HCT116 (cell line): ENCODE results near the gene TMEM61. TPM values are rescaled to one million over a fixed set of nuclear protein-coding genes. Genes with fewer than 3 reads are reported as not detected.

Source experiments
- ATAC-seq: fragments of 200-7000 bp; cut with Tn5 transposase; 2 replicates; pipeline ENCODE4 v1.9.1; 2020; ENCODE audit warnings: mild to moderate bottlenecking, moderate library complexity
- BruUV-seq: library from RNA; stranded (reverse); fragments of 400-500 nt; replicated peaks from 2 replicates; lab custom pipeline; 2021; lab: Mats Ljungman, UMichigan
- CTCF ChIA-PET: fragments of 300-600 bp; sonication (Branson Sonifier 250); formaldehyde crosslinking; loops from one replicate; lab custom pipeline; 2021; ENCODE audit warnings: antibody characterized with exemption; lab: Charles Lee
- POLR2A ChIA-PET: fragments of 300-600, 350-600 bp; sonication (Branson Sonifier 250); formaldehyde crosslinking; loops from one replicate; lab custom pipeline; 2021; ENCODE audit warnings: antibody characterized with exemption; lab: Charles Lee
- RAD21 ChIA-PET, 2 experiments: fragments of 300-600 bp; sonication (Branson Sonifier 250); formaldehyde crosslinking; loops; one replicate each; lab custom pipeline; 2023; ENCODE audit warnings: low total read pairs in 2 of 2; ENCODE audit not compliant: uncharacterized antibody in 2 of 2, unreplicated experiment in 2 of 2, low non-redundant PET in 1 of 2; lab: Charles Lee
- DNase-seq: peaks from one replicate; pipeline ENCODE4 v3.0.0-alpha.2; 2010; ENCODE audit warnings: low read depth, low spot score
- H2AFZ ChIP-seq: fragments of 200-600 bp; shearing (Covaris generic), sonication (generic); 2 replicates; pipeline ENCODE4 v1.6.1; 2017; ENCODE audit warnings: low read depth, mixed run types, mixed read lengths, antibody characterized with exemption, low read length; ENCODE audit not compliant: poor library complexity, severe bottlenecking
- H3K27ac ChIP-seq: 2 replicates; pipeline ENCODE4 v1.5.1; 2012; ENCODE audit warnings: low read depth, low read length
- H3K27me3 ChIP-seq: fragments of 200-600 bp; sonication (generic); 2 replicates; pipeline ENCODE4 v1.6.1; 2016; ENCODE audit warnings: mixed run types, low read length, mixed read lengths; ENCODE audit not compliant: insufficient read depth
- H3K36me3 ChIP-seq, 2 experiments: fragments of 200-500 bp in 1 of 2; fragments of 200-600 bp in 1 of 2; sonication (Bioruptor generic) in 1 of 2; sonication (generic) in 1 of 2; 2 replicates each; pipeline versions ENCODE4 v1.5.1 to v1.6.1; 2014 to 2016; ENCODE audit warnings: low read length in 2 of 2, inconsistent platforms in 1 of 2, mixed read lengths in 1 of 2, mixed run types in 1 of 2; ENCODE audit not compliant: insufficient read depth in 2 of 2, control insufficient read depth in 1 of 2
- H3K4me1 ChIP-seq, 2 experiments: fragments of 200-600 bp in 1 of 2; sonication (generic) in 1 of 2; 2 replicates each; pipeline versions ENCODE4 v1.5.1 to v1.6.1; 2012 to 2017; ENCODE audit warnings: low read length in 2 of 2, inconsistent platforms in 1 of 2, mild to moderate bottlenecking in 1 of 2, mixed read lengths in 1 of 2, mixed run types in 1 of 2, moderate library complexity in 1 of 2; ENCODE audit not compliant: insufficient read depth in 2 of 2, control insufficient read depth in 1 of 2
- H3K4me2 ChIP-seq: fragments of 200-600 bp; sonication (generic); 2 replicates; pipeline ENCODE4 v1.6.1; 2017; ENCODE audit warnings: mixed run types, low read length, mixed read lengths
- H3K4me3 ChIP-seq, 2 experiments: fragments of 200-600 bp in 1 of 2; sonication (generic) in 1 of 2; replicated peaks in 1 of 2; 2 replicates each; pipeline ENCODE4 v1.5.1; 2011 to 2016; ENCODE audit warnings: low read length in 2 of 2, control low read depth in 1 of 2, low read depth in 1 of 2, mild to moderate bottlenecking in 1 of 2, mixed read lengths in 1 of 2, mixed run types in 1 of 2
- H3K79me2 ChIP-seq: fragments of 200-600 bp; sonication (generic); 2 replicates; pipeline ENCODE4 v1.6.1; 2017; ENCODE audit warnings: mild to moderate bottlenecking, mixed run types, low read length, moderate library complexity, mixed read lengths; ENCODE audit not compliant: insufficient read depth
- H3K9ac ChIP-seq: fragments of 200-600 bp; sonication (generic); 2 replicates; pipeline ENCODE4 v1.6.1; 2016; ENCODE audit warnings: low read length, mixed read lengths
- H3K9me2 ChIP-seq: fragments of 200-600 bp; sonication (generic), shearing (Covaris generic); 2 replicates; pipeline ENCODE4 v1.6.1; 2017; ENCODE audit warnings: mixed run types, mild to moderate bottlenecking, moderate library complexity; ENCODE audit not compliant: insufficient read depth
- H3K9me3 ChIP-seq, 2 experiments: fragments of 200-500 bp in 1 of 2; fragments of 200-600 bp in 1 of 2; sonication (Bioruptor generic) in 1 of 2; sonication (generic) in 1 of 2; 2 replicates each; pipeline ENCODE4 v1.6.1; 2014 to 2017; ENCODE audit warnings: low read length in 2 of 2, mixed read lengths in 2 of 2, inconsistent platforms in 1 of 2, low read depth in 1 of 2, mild to moderate bottlenecking in 1 of 2, mixed run types in 1 of 2, moderate library complexity in 1 of 2; ENCODE audit not compliant: control insufficient read depth in 1 of 2, insufficient read depth in 1 of 2
- H4K20me1 ChIP-seq: fragments of 200-600 bp; sonication (generic), shearing (Covaris generic); 2 replicates; pipeline ENCODE4 v1.6.1; 2017; ENCODE audit warnings: mixed run types, mild to moderate bottlenecking, moderate library complexity; ENCODE audit not compliant: insufficient read depth
- CEBPB ChIP-seq: IDR thresholded peaks from 2 replicates; pipeline ENCODE4 v1.6.1; 2012; ENCODE audit warnings: low read depth
- ELF1 ChIP-seq: IDR thresholded peaks from 2 replicates; pipeline ENCODE4 v1.6.1; 2012; ENCODE audit warnings: low read depth, borderline replicate concordance
- EZH2 ChIP-seq: fragments of 200-600 bp; sonication (generic); IDR thresholded peaks from 2 replicates; pipeline ENCODE4 v1.6.1; 2017; ENCODE audit warnings: antibody characterized with exemption, mixed run types
- EZH2phosphoT487 ChIP-seq: fragments of 200-600 bp; IDR thresholded peaks from 2 replicates; pipeline ENCODE4 v1.6.1; 2018; ENCODE audit warnings: antibody characterized with exemption, borderline replicate concordance
- FOSL1 ChIP-seq: IDR thresholded peaks from 2 replicates; pipeline ENCODE4 v1.6.1; 2012; ENCODE audit warnings: low read depth
- POLR2A ChIP-seq: IDR thresholded peaks from 2 replicates; pipeline ENCODE4 v1.7.0; 2011; ENCODE audit warnings: borderline replicate concordance; ENCODE audit not compliant: insufficient read depth, insufficient read length; ENCODE audit errors: extremely low read depth
- POLR2AphosphoS5 ChIP-seq: IDR thresholded peaks from 2 replicates; pipeline ENCODE4 v1.6.1; 2011; ENCODE audit warnings: mild to moderate bottlenecking, low read depth, low read length, moderate library complexity
- RAD21 ChIP-seq: IDR thresholded peaks from 2 replicates; pipeline ENCODE4 v1.6.1; 2012; ENCODE audit warnings: low read depth, mild to moderate bottlenecking
- SP1 ChIP-seq: IDR thresholded peaks from 2 replicates; pipeline ENCODE4 v1.6.1; 2012; ENCODE audit warnings: low read depth
- YY1 ChIP-seq: IDR thresholded peaks from 2 replicates; pipeline ENCODE4 v1.6.1; 2011; ENCODE audit warnings: low read length, low read depth, moderate library complexity, mild to moderate bottlenecking; ENCODE audit not compliant: insufficient replicate concordance; ENCODE audit errors: extremely low read depth
- ZFX ChIP-seq: fragments of 450-650 bp; IDR thresholded peaks from 2 replicates; pipeline ENCODE4 v1.6.1; 2017
- ZNF274 ChIP-seq: fragments of 200-500 bp; sonication (Bioruptor generic); IDR thresholded peaks from 2 replicates; pipeline ENCODE4 v1.6.1; 2014; ENCODE audit warnings: mild to moderate bottlenecking, low read depth, low read length, inconsistent platforms
- intact Hi-C: fragments of 100-400 bp; cut with micrococcal nuclease; formaldehyde crosslinking; loops from 2 replicates; pipeline ENCODE4 v1.10.0; 2022
- total RNA-seq: library from RNA; stranded (reverse); gene quantifications from one replicate; pipeline ENCODE4 v1.2.1, GENCODE V29; 2021; ENCODE audit not compliant: unreplicated experiment
- TF ChIP-seq, protein P1 (sequence below): IDR thresholded peaks from 2 replicates; pipeline ENCODE4 v1.6.1; 2012
- TF ChIP-seq, protein P2 (sequence below): IDR thresholded peaks from 2 replicates; pipeline ENCODE4 v1.6.1; 2012
- TF ChIP-seq, protein P3 (sequence below): IDR thresholded peaks from 2 replicates; pipeline ENCODE4 v1.6.1; 2012; ENCODE audit warnings: low read depth
- TF ChIP-seq, protein P4 (sequence below), 3 experiments: fragments of 200-600 bp in 1 of 3; sonication (generic) in 1 of 3; IDR thresholded peaks in 2 of 3; conservative IDR thresholded peaks in 1 of 3; 2 replicates each; pipeline ENCODE4 v1.5.1; 2012 to 2017; ENCODE audit warnings: low read depth in 2 of 3, low read length in 2 of 3, antibody characterized with exemption in 1 of 3, borderline replicate concordance in 1 of 3, control low read depth in 1 of 3, mild to moderate bottlenecking in 1 of 3, mixed read lengths in 1 of 3, mixed run types in 1 of 3, moderate library complexity in 1 of 3; ENCODE audit not compliant: insufficient read depth in 1 of 3
- TF ChIP-seq, protein P5 (sequence below): IDR thresholded peaks from 2 replicates; pipeline ENCODE4 v1.6.1; 2011; ENCODE audit warnings: mild to moderate bottlenecking, low read length, moderate library complexity; ENCODE audit not compliant: insufficient replicate concordance; ENCODE audit errors: extremely low read depth

TMEM61 gene
- total RNA-seq, 1 experiment from 2014 or later = 4.4 TPM

DNA sequence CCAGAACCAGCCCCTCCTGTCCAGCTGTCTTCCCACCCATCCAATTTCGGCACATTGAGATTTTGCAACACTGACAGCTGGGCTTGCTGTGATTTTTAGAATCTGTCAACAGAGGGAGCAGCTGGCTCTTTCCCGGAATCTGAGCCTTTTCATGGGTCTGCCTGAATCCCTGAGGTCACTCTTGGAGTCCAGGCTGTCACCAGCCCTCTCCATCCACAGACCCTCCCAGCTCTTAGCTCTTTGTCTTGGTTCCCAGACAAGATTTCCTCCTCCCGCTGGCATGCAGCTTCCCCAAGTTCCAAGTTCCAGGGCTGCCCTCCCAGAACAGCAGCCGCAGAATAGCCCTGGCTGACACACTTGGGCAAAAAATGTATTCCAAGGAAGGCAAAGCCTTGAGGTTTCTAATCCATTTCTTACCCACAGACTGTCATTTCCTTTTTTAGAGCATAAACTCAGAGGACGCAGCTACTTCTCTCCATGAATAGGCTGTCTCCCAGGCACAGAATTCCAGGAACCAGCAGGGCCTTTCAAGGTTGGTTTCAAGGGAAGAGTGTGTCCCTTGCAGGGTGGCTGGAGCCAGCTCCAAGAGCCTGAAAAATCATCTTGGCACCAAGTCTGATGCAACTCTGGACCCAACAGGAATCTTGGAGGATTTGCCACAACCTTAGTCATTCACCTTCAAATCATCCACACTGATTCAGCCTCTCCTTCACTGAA, 7.1 kb upstream of the TMEM61 start:
- Histone ChIP-seq H3K79me2 (no peaks in the 10 kb centered on the region), H2AFZ (peak overlapping the region; percentile 74), H3K9me2 (no peaks in the 10 kb centered on the region), H3K4me2 (0 out of 2 replicates have a peak overlapping the region, but pooled peaks have one; percentile 21), H3K36me3 (no peaks in the 10 kb centered on the region), H3K9me3 (no peaks in the 10 kb centered on the region), H3K4me3 (no peak overlapping the region), H3K4me1 (peaks cover 15 to 57% of the 10 kb centered on the region in 2 experiments), H3K27ac (no peak overlapping the region), H4K20me1 (no peaks in the 10 kb centered on the region), H3K27me3 (no peaks in the 10 kb centered on the region)
- DNase-seq (peak; percentile 31), ATAC-seq (peak; percentile 75)
- intact Hi-C loops = no loop called here
- CTCF ChIA-PET = interaction anchor here (1.0 to 1.2 kb wide), 4 partner anchors 23 to 49 kb away, joined by 4 to 8 read pairs (median 6); no protein-coding TSS in a partner anchor
- no TSS peak for BruUV-seq
- RAD21 ChIA-PET = interaction anchor here in 1 of 2 experiments (1.5 kb wide), 1 partner anchor 23 kb away, joined by 6 read pairs; no protein-coding TSS in a partner anchor
- POLR2A ChIA-PET = no interaction called here
- TF ChIP-seq ZFX (no peak), YY1 (no peak), EZH2phosphoT487 (no peak), EZH2 (no peak), RAD21 (peak; percentile 55), POLR2A (no peak), ZNF274 (no peak), CEBPB (no peak; the same call in none of the 2 replicates), ELF1 (no peak), SP1 (no peak), FOSL1 (no peak), POLR2AphosphoS5 (no peak)
- TF ChIP-seq, protein P1, sequence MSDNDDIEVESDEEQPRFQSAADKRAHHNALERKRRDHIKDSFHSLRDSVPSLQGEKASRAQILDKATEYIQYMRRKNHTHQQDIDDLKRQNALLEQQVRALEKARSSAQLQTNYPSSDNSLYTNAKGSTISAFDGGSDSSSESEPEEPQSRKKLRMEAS = no peak
- TF ChIP-seq, protein P2, sequence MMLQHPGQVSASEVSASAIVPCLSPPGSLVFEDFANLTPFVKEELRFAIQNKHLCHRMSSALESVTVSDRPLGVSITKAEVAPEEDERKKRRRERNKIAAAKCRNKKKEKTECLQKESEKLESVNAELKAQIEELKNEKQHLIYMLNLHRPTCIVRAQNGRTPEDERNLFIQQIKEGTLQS = no peak
- TF ChIP-seq, protein P3, sequence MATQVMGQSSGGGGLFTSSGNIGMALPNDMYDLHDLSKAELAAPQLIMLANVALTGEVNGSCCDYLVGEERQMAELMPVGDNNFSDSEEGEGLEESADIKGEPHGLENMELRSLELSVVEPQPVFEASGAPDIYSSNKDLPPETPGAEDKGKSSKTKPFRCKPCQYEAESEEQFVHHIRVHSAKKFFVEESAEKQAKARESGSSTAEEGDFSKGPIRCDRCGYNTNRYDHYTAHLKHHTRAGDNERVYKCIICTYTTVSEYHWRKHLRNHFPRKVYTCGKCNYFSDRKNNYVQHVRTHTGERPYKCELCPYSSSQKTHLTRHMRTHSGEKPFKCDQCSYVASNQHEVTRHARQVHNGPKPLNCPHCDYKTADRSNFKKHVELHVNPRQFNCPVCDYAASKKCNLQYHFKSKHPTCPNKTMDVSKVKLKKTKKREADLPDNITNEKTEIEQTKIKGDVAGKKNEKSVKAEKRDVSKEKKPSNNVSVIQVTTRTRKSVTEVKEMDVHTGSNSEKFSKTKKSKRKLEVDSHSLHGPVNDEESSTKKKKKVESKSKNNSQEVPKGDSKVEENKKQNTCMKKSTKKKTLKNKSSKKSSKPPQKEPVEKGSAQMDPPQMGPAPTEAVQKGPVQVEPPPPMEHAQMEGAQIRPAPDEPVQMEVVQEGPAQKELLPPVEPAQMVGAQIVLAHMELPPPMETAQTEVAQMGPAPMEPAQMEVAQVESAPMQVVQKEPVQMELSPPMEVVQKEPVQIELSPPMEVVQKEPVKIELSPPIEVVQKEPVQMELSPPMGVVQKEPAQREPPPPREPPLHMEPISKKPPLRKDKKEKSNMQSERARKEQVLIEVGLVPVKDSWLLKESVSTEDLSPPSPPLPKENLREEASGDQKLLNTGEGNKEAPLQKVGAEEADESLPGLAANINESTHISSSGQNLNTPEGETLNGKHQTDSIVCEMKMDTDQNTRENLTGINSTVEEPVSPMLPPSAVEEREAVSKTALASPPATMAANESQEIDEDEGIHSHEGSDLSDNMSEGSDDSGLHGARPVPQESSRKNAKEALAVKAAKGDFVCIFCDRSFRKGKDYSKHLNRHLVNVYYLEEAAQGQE = no peak
- TF ChIP-seq, protein P4, sequence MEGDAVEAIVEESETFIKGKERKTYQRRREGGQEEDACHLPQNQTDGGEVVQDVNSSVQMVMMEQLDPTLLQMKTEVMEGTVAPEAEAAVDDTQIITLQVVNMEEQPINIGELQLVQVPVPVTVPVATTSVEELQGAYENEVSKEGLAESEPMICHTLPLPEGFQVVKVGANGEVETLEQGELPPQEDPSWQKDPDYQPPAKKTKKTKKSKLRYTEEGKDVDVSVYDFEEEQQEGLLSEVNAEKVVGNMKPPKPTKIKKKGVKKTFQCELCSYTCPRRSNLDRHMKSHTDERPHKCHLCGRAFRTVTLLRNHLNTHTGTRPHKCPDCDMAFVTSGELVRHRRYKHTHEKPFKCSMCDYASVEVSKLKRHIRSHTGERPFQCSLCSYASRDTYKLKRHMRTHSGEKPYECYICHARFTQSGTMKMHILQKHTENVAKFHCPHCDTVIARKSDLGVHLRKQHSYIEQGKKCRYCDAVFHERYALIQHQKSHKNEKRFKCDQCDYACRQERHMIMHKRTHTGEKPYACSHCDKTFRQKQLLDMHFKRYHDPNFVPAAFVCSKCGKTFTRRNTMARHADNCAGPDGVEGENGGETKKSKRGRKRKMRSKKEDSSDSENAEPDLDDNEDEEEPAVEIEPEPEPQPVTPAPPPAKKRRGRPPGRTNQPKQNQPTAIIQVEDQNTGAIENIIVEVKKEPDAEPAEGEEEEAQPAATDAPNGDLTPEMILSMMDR (IDR thresholded peaks at IDR 0.05 in 2 of 3, conservative IDR thresholded peaks at IDR 0.05 in 1 of 3; ENCODE audit: borderline replicate concordance in 1 of 3, insufficient read depth in 1 of 3, low read depth in 2 of 3, low read length in 2 of 3) = peak; percentile 33 to 53 (median 42); a peak in 4 of 6 replicates
- TF ChIP-seq, protein P5, sequence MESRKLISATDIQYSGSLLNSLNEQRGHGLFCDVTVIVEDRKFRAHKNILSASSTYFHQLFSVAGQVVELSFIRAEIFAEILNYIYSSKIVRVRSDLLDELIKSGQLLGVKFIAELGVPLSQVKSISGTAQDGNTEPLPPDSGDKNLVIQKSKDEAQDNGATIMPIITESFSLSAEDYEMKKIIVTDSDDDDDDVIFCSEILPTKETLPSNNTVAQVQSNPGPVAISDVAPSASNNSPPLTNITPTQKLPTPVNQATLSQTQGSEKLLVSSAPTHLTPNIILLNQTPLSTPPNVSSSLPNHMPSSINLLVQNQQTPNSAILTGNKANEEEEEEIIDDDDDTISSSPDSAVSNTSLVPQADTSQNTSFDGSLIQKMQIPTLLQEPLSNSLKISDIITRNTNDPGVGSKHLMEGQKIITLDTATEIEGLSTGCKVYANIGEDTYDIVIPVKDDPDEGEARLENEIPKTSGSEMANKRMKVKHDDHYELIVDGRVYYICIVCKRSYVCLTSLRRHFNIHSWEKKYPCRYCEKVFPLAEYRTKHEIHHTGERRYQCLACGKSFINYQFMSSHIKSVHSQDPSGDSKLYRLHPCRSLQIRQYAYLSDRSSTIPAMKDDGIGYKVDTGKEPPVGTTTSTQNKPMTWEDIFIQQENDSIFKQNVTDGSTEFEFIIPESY = no peak
- TF ChIP-seq, all 23 proteins: peak for 2
- no peak overlapping the region for H3K9ac ChIP-seq
